HCT116 (cell line): ENCODE measurements around the gene FBXO31.

ENCODE experiments used
- ELF1 ChIP-seq: IDR thresholded peaks from 2 replicates; pipeline ENCODE4 v1.6.1; 2012; ENCODE audit warnings: low read depth, borderline replicate concordance
- JUND ChIP-seq: IDR thresholded peaks from 2 replicates; pipeline ENCODE4 v1.6.1; 2012
- POLR2A ChIP-seq: IDR thresholded peaks from 2 replicates; pipeline ENCODE4 v1.7.0; 2011; ENCODE audit warnings: borderline replicate concordance; ENCODE audit not compliant: insufficient read depth, insufficient read length; ENCODE audit errors: extremely low read depth
- POLR2AphosphoS5 ChIP-seq: IDR thresholded peaks from 2 replicates; pipeline ENCODE4 v1.6.1; 2011; ENCODE audit warnings: mild to moderate bottlenecking, low read depth, low read length, moderate library complexity
- SP1 ChIP-seq: IDR thresholded peaks from 2 replicates; pipeline ENCODE4 v1.6.1; 2012; ENCODE audit warnings: low read depth
- TCF7L2 ChIP-seq: IDR thresholded peaks from 2 replicates; pipeline ENCODE4 v1.7.0; 2011; ENCODE audit warnings: borderline replicate concordance, inconsistent platforms; ENCODE audit not compliant: insufficient read depth, insufficient read length; ENCODE audit errors: extremely low read depth
- YY1 ChIP-seq: IDR thresholded peaks from 2 replicates; pipeline ENCODE4 v1.6.1; 2011; ENCODE audit warnings: low read length, low read depth, moderate library complexity, mild to moderate bottlenecking; ENCODE audit not compliant: insufficient replicate concordance; ENCODE audit errors: extremely low read depth
- TF ChIP-seq, protein P1 (sequence below), 3 experiments: fragments of 200-600 bp in 1 of 3; sonication (generic) in 1 of 3; IDR thresholded peaks in 2 of 3; conservative IDR thresholded peaks in 1 of 3; 2 replicates each; pipeline ENCODE4 v1.5.1; 2012 to 2017; ENCODE audit warnings: low read depth in 2 of 3, low read length in 2 of 3, antibody characterized with exemption in 1 of 3, borderline replicate concordance in 1 of 3, control low read depth in 1 of 3, mild to moderate bottlenecking in 1 of 3, mixed read lengths in 1 of 3, mixed run types in 1 of 3, moderate library complexity in 1 of 3; ENCODE audit not compliant: insufficient read depth in 1 of 3
- TF ChIP-seq, protein P2 (sequence below): IDR thresholded peaks from 2 replicates; pipeline ENCODE4 v1.6.1; 2012; ENCODE audit warnings: low read depth

DNA sequence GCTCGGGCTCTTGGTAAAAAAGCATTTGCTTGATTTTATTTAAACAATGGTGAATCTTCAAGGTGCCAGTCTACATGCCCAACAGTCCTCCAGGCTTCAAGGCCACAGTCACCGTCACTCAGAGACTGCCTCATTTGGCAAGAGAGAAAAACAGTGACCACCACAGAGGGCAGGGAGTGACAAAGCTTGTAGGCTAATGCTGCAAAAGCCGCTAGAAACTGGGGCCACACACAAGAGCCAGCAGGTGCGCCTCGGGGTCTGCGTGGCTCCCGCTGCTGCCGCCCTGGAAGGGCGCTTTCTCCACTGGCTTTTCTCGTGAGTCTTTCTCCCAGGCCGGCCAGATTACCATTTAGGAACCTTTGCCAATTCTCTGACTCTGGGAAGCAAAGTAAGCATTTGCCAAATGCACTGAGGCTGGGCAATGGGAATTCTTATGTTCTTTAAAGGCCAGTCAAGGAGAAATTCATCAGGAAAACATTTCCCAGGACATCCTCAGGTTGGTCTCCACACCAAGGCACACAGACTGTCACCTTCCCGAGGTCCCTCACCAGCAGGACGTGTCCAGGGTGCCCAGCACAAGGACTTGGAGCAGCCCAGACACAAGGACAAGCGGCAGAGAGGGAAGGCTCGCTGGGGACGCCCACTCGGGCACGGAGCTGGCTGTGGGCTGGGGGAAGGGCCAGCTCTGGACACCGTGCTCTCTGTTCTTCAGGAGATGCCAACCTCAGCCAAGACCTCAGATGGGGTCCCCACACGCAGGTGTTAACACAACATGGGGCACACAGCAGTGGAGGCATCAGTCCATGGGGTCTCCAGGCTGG lies 53.9 kb downstream of the FBXO31 start:
- TF ChIP-seq POLR2A = no peak
- TF ChIP-seq TCF7L2 = no peak
- TF ChIP-seq POLR2AphosphoS5 = no peak
- no peak for TF ChIP-seq ELF1
- TF ChIP-seq, protein P1, sequence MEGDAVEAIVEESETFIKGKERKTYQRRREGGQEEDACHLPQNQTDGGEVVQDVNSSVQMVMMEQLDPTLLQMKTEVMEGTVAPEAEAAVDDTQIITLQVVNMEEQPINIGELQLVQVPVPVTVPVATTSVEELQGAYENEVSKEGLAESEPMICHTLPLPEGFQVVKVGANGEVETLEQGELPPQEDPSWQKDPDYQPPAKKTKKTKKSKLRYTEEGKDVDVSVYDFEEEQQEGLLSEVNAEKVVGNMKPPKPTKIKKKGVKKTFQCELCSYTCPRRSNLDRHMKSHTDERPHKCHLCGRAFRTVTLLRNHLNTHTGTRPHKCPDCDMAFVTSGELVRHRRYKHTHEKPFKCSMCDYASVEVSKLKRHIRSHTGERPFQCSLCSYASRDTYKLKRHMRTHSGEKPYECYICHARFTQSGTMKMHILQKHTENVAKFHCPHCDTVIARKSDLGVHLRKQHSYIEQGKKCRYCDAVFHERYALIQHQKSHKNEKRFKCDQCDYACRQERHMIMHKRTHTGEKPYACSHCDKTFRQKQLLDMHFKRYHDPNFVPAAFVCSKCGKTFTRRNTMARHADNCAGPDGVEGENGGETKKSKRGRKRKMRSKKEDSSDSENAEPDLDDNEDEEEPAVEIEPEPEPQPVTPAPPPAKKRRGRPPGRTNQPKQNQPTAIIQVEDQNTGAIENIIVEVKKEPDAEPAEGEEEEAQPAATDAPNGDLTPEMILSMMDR (IDR thresholded peaks at IDR 0.05 in 2 of 3, conservative IDR thresholded peaks at IDR 0.05 in 1 of 3; ENCODE audit: borderline replicate concordance in 1 of 3, insufficient read depth in 1 of 3, low read depth in 2 of 3, low read length in 2 of 3) = no peak
- no peak for TF ChIP-seq YY1
- TF ChIP-seq, protein P2, sequence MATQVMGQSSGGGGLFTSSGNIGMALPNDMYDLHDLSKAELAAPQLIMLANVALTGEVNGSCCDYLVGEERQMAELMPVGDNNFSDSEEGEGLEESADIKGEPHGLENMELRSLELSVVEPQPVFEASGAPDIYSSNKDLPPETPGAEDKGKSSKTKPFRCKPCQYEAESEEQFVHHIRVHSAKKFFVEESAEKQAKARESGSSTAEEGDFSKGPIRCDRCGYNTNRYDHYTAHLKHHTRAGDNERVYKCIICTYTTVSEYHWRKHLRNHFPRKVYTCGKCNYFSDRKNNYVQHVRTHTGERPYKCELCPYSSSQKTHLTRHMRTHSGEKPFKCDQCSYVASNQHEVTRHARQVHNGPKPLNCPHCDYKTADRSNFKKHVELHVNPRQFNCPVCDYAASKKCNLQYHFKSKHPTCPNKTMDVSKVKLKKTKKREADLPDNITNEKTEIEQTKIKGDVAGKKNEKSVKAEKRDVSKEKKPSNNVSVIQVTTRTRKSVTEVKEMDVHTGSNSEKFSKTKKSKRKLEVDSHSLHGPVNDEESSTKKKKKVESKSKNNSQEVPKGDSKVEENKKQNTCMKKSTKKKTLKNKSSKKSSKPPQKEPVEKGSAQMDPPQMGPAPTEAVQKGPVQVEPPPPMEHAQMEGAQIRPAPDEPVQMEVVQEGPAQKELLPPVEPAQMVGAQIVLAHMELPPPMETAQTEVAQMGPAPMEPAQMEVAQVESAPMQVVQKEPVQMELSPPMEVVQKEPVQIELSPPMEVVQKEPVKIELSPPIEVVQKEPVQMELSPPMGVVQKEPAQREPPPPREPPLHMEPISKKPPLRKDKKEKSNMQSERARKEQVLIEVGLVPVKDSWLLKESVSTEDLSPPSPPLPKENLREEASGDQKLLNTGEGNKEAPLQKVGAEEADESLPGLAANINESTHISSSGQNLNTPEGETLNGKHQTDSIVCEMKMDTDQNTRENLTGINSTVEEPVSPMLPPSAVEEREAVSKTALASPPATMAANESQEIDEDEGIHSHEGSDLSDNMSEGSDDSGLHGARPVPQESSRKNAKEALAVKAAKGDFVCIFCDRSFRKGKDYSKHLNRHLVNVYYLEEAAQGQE = no peak
- no peak for TF ChIP-seq JUND
- no peak for TF ChIP-seq SP1
